ENCODE data around the gene PRKAR2A. TPM values are rescaled to one million over a fixed set of nuclear protein-coding genes. Genes with fewer than 3 reads are reported as not detected.

PRKAR2A gene
- total RNA-seq, 4 donors from 2014 or later, result 25.8 to 40.3 (median 33.2) TPM

- no peak for TF ChIP-seq CTCF (IDR thresholded peaks at IDR 0.05; ENCODE audit: low read depth)
Measured at GRCh38 chr3:48879994-48880377, 32.3 kb upstream of the PRKAR2A start.

- no peak for TF ChIP-seq CTCF (IDR thresholded peaks at IDR 0.05; ENCODE audit: low read depth)
Measured at GRCh38 chr3:48879307-48879993, 31.8 kb upstream of the PRKAR2A start.

- no peak for TF ChIP-seq CTCF (IDR thresholded peaks at IDR 0.05; ENCODE audit: low read depth)
Measured at GRCh38 chr3:48877671-48878070, 30.0 kb upstream of the PRKAR2A start.

GRCh38 chr3:48863122-48863521 is 15.4 kb upstream of the PRKAR2A start:
- no peak for TF ChIP-seq CTCF (IDR thresholded peaks at IDR 0.05; ENCODE audit: low read depth)

- no peak for TF ChIP-seq CTCF (IDR thresholded peaks at IDR 0.05; ENCODE audit: low read depth)
Measured at GRCh38 chr3:48859206-48859605, 11.5 kb upstream of the PRKAR2A start.

GRCh38 chr3:48858709-48859108 is 11.0 kb upstream of the PRKAR2A start:
- TF ChIP-seq CTCF (IDR thresholded peaks at IDR 0.05; ENCODE audit: low read depth), result no peak

GRCh38 chr3:48857641-48858040 is 10.0 kb upstream of the PRKAR2A start:
- no peak for TF ChIP-seq CTCF (IDR thresholded peaks at IDR 0.05; ENCODE audit: low read depth)

Measured in subcutaneous adipose tissue (tissue), 4 donors.